Measurements from ENCODE around the gene IL3.
"Not testable (repeated sequence)": the region's sequence is repeated elsewhere in the genome, so short reads cannot be mapped to it uniquely, and the experiment has no call there.

Gene IL3

GRCh38 chr5:132104556-132104955, 44.1 kb downstream of the IL3 start:
- Histone ChIP-seq H3K4me3 (ENCODE audit: low read depth, low read length) (no peak overlapping the region), H3K36me3 (replicated peaks) (no peaks in the 10 kb centered on the region), H3K27me3 (replicated peaks) (no peaks in the 10 kb centered on the region), H3K27ac (no peak overlapping the region)
- DNase-seq = no peak
- no peak for TF ChIP-seq CTCF (IDR thresholded peaks at IDR 0.05; ENCODE audit: low read depth, low read length, missing control alignments)
- in situ Hi-C loops (cut with HindIII; ENCODE audit: low pct_ligation_motif_present, low sequenced_read_pairs) = no loop called here

- in situ Hi-C loops (cut with HindIII; ENCODE audit: low pct_ligation_motif_present, low sequenced_read_pairs) = no loop called here
- Histone ChIP-seq H3K27me3 (replicated peaks) (no peaks in the 10 kb centered on the region), H3K27ac (no peak overlapping the region), H3K36me3 (replicated peaks) (no peaks in the 10 kb centered on the region), H3K4me3 (ENCODE audit: low read depth, low read length) (no peak overlapping the region)
- no peak for DNase-seq
- TF ChIP-seq CTCF (IDR thresholded peaks at IDR 0.05; ENCODE audit: low read depth, low read length, missing control alignments) = no peak
Observed at GRCh38 chr5:132105688-132106087, 45.2 kb downstream of the IL3 start.

- H3K4me3 ChIP-seq (ENCODE audit: low read depth, low read length); H3K27me3 ChIP-seq (replicated peaks); in situ Hi-C loops (cut with HindIII; ENCODE audit: low pct_ligation_motif_present, low sequenced_read_pairs); DNase-seq; H3K36me3 ChIP-seq (replicated peaks); H3K27ac ChIP-seq: not testable (repeated sequence)
Observed at GRCh38 chr5:132108495-132108894, 48.0 kb downstream of the IL3 start.

- H3K36me3 ChIP-seq (replicated peaks); H3K4me3 ChIP-seq (ENCODE audit: low read depth, low read length); H3K27me3 ChIP-seq (replicated peaks); in situ Hi-C loops (cut with HindIII; ENCODE audit: low pct_ligation_motif_present, low sequenced_read_pairs); H3K27ac ChIP-seq; DNase-seq: not testable (repeated sequence)
Observed at GRCh38 chr5:132108957-132109356, 48.5 kb downstream of the IL3 start.

- no peak for TF ChIP-seq CTCF (IDR thresholded peaks at IDR 0.05; ENCODE audit: low read depth, low read length, missing control alignments)
- no peak for DNase-seq
- H3K27ac ChIP-seq = no peak overlapping the region
- H3K36me3 ChIP-seq (replicated peaks) = no peaks in the 10 kb centered on the region
- no peaks in the 10 kb centered on the region for H3K27me3 ChIP-seq (replicated peaks)
- no peak overlapping the region for H3K4me3 ChIP-seq (ENCODE audit: low read depth, low read length)
- in situ Hi-C loops (cut with HindIII; ENCODE audit: low pct_ligation_motif_present, low sequenced_read_pairs) = no loop called here
Observed at GRCh38 chr5:132109494-132110053, 49.1 kb downstream of the IL3 start.

GRCh38 chr5:132110195-132110594, 49.7 kb downstream of the IL3 start:
- Histone ChIP-seq H3K36me3 (replicated peaks) (no peaks in the 10 kb centered on the region), H3K27ac (no peak overlapping the region), H3K4me3 (ENCODE audit: low read depth, low read length) (no peak overlapping the region), H3K27me3 (replicated peaks) (no peaks in the 10 kb centered on the region)
- TF ChIP-seq CTCF (IDR thresholded peaks at IDR 0.05; ENCODE audit: low read depth, low read length, missing control alignments) = no peak
- DNase-seq = no peak
- in situ Hi-C loops (cut with HindIII; ENCODE audit: low pct_ligation_motif_present, low sequenced_read_pairs) = no loop called here

GRCh38 chr5:132110930-132111329, 50.5 kb downstream of the IL3 start:
- in situ Hi-C loops (cut with HindIII; ENCODE audit: low pct_ligation_motif_present, low sequenced_read_pairs) = no loop called here
- Histone ChIP-seq H3K4me3 (ENCODE audit: low read depth, low read length) (no peak overlapping the region), H3K27me3 (replicated peaks) (no peaks in the 10 kb centered on the region), H3K36me3 (replicated peaks) (no peaks in the 10 kb centered on the region), H3K27ac (no peak overlapping the region)
- no peak for DNase-seq
- no peak for TF ChIP-seq CTCF (IDR thresholded peaks at IDR 0.05; ENCODE audit: low read depth, low read length, missing control alignments)
